Muscle of arm (tissue), 12 donors: Measurements from ENCODE around the gene AGRN. TPM values are rescaled to one million over a fixed set of nuclear protein-coding genes. Genes with fewer than 3 reads are reported as not detected.
"Not testable (repeated sequence)": the region's sequence is repeated elsewhere in the genome, so short reads cannot be mapped to it uniquely, and the experiment has no call there.

Experiments
- DNase-seq: peaks from one replicate; pipeline ENCODE4 v3.0.0-alpha.2; 2013
- polyA plus RNA-seq, 12 donors: library from polyadenylated mRNA; unstranded; fragments of 120-200 nt; gene quantifications; one replicate each; pipeline ENCODE4 v1.2.1, GENCODE V29; 2013; ENCODE audit not compliant: insufficient read length in 12 of 12

AGRN gene
- polyA plus RNA-seq, 12 donors = 26.2 to 84.3 (median 35.7) TPM; not detected in 1

- DNase-seq = peak; percentile 90
Observed at GRCh38 chr1:999725-1000356, 20.1 kb upstream of the AGRN start, which contains the start of gene HES4. TSS of gene HES4 (minus strand) at chr1:1000097. CDS start at chr1:999973, 124 bp downstream.

GRCh38 chr1:1000357-1001056 is 19.4 kb upstream of the AGRN start:
- DNase-seq = peak; percentile 87

GRCh38 chr1:1001057-1001783 is 18.7 kb upstream of the AGRN start:
- DNase-seq = no peak

GRCh38 chr1:1003618-1004419 is 16.1 kb upstream of the AGRN start:
- DNase-seq = no peak

- DNase-seq = no peak
Observed at GRCh38 chr1:1004420-1004779, 15.5 kb upstream of the AGRN start.

GRCh38 chr1:1004780-1005697 is 14.9 kb upstream of the AGRN start:
- DNase-seq = no peak

- DNase-seq = no peak
Observed at GRCh38 chr1:1005774-1006304, 14.1 kb upstream of the AGRN start.

- no peak for DNase-seq
Observed at GRCh38 chr1:1006305-1007159, 13.4 kb upstream of the AGRN start.

GRCh38 chr1:1010131-1010530 is 9.8 kb upstream of the AGRN start:
- not testable (repeated sequence) for DNase-seq

- no peak for DNase-seq
Observed at GRCh38 chr1:1011396-1011949, 8.4 kb upstream of the AGRN start.

GRCh38 chr1:1012736-1013104 is 7.2 kb upstream of the AGRN start:
- DNase-seq = not testable (repeated sequence)

GRCh38 chr1:1013105-1013921 is 6.6 kb upstream of the AGRN start, which contains the start of gene ISG15:
TSS of gene ISG15 (plus strand) at chr1:1013497. CDS start at chr1:1013574, 77 bp downstream.
- peak; percentile 91 for DNase-seq

- DNase-seq = no peak
Observed at GRCh38 chr1:1013922-1014648, 5.8 kb upstream of the AGRN start.

GRCh38 chr1:1014799-1015681 is 4.9 kb upstream of the AGRN start:
- DNase-seq = no peak

GRCh38 chr1:1017397-1018320 is 2.3 kb upstream of the AGRN start:
- not testable (repeated sequence) for DNase-seq
